Measurements from ENCODE around the gene PAIP2.
A peak's percentile ranks its signal among the peaks of the same experiment; 100 is the strongest.
"Not testable (repeated sequence)": the region's sequence is repeated elsewhere in the genome, so short reads cannot be mapped to it uniquely, and the experiment has no call there.

Gene PAIP2

GRCh38 chr5:139341689-139342422 is at the start of gene PAIP2:
Gene PAIP2 (plus strand): TSS chr5:139341854. CDS start chr5:139363785, 21,931 bp downstream.
- peak; percentile 90 to 95 for DNase-seq (ENCODE audit: low read depth in 2 of 2)

- no peak for DNase-seq (ENCODE audit: low read depth in 2 of 2)
These were observed 48.5 kb upstream of the PAIP2 start for GRCh38 chr5:139293202-139293506.

- DNase-seq (ENCODE audit: low read depth in 2 of 2), result peak; percentile 80 to 87
These were observed 47.9 kb upstream of the PAIP2 start, which contains the start of gene MATR3 for GRCh38 chr5:139293507-139294373. Gene MATR3 (plus strand): TSS chr5:139293740. CDS start chr5:139307416, 13,676 bp downstream.

- peak in 1 of 2 donors; percentile 12 for DNase-seq (ENCODE audit: low read depth in 2 of 2)
These were observed 47.1 kb upstream of the PAIP2 start for GRCh38 chr5:139294374-139295165.

GRCh38 chr5:139295346-139296057 is 46.2 kb upstream of the PAIP2 start:
- no peak for DNase-seq (ENCODE audit: low read depth in 2 of 2)

GRCh38 chr5:139296198-139296597 is 45.5 kb upstream of the PAIP2 start:
- no peak for DNase-seq (ENCODE audit: low read depth in 2 of 2)

GRCh38 chr5:139296862-139297326 is 44.8 kb upstream of the PAIP2 start:
- no peak for DNase-seq (ENCODE audit: low read depth in 2 of 2)

- no peak for DNase-seq (ENCODE audit: low read depth in 2 of 2)
These were observed 44.1 kb upstream of the PAIP2 start for GRCh38 chr5:139297439-139298133.

GRCh38 chr5:139298242-139298641 is 43.4 kb upstream of the PAIP2 start:
- no peak for DNase-seq (ENCODE audit: low read depth in 2 of 2)

GRCh38 chr5:139299486-139299885 is 42.2 kb upstream of the PAIP2 start:
- DNase-seq (ENCODE audit: low read depth in 2 of 2), result no peak

GRCh38 chr5:139301808-139302499 is 39.7 kb upstream of the PAIP2 start:
- no peak for DNase-seq (ENCODE audit: low read depth in 2 of 2)

- no peak for DNase-seq (ENCODE audit: low read depth in 2 of 2)
These were observed 37.0 kb upstream of the PAIP2 start for GRCh38 chr5:139304391-139305324.

- no peak for DNase-seq (ENCODE audit: low read depth in 2 of 2)
These were observed 35.5 kb upstream of the PAIP2 start for GRCh38 chr5:139306197-139306596.

- DNase-seq (ENCODE audit: low read depth in 2 of 2), result no peak
These were observed 34.9 kb upstream of the PAIP2 start for GRCh38 chr5:139306628-139307379.

GRCh38 chr5:139308797-139309196 is 32.9 kb upstream of the PAIP2 start:
- no peak for DNase-seq (ENCODE audit: low read depth in 2 of 2)

GRCh38 chr5:139310715-139311186 is 30.9 kb upstream of the PAIP2 start:
- DNase-seq (ENCODE audit: low read depth in 2 of 2), result not testable (repeated sequence)

- DNase-seq (ENCODE audit: low read depth in 2 of 2), result no peak
These were observed 29.6 kb upstream of the PAIP2 start for GRCh38 chr5:139312075-139312474.

GRCh38 chr5:139314276-139314675 is 27.4 kb upstream of the PAIP2 start:
- DNase-seq (ENCODE audit: low read depth in 2 of 2), result no peak
